ENCODE results near the gene NCAPD3.

- TF ChIP-seq CTCF (IDR thresholded peaks at IDR 0.05), result peak in 2 of 4 experiments; percentile 64 to 67
- peak; percentile 64 for TF ChIP-seq POLR2A (IDR thresholded peaks at IDR 0.05)
- peak; percentile 95 for TF ChIP-seq POLR2AphosphoS5 (IDR thresholded peaks at IDR 0.05)
These were observed 29.6 kb upstream of the NCAPD3 start, which contains the start of the genes ACAD8 and THYN1 for GRCh38 chr11:134253188-134253993.
